Ovary (tissue), 9 donors: Measurements from ENCODE around the gene THY1. TPM values are rescaled to one million over a fixed set of nuclear protein-coding genes. Genes with fewer than 3 reads are reported as not detected.
A peak's percentile ranks its signal among the peaks of the same experiment; 100 is the strongest.
"Not testable (repeated sequence)": the region's sequence is repeated elsewhere in the genome, so short reads cannot be mapped to it uniquely, and the experiment has no call there.

Experiments used
- DNase-seq, 5 donors: peaks; one replicate each; pipeline ENCODE4 v3.0.0-alpha.2; 2019 to 2020
- H3K27ac ChIP-seq, 2 donors: fragments of 200-600 bp; one replicate each; pipeline versions ENCODE4 v1.5.1 to v1.8.0; 2019 to 2022
- H3K27me3 ChIP-seq: fragments of 200-600 bp; one replicate; pipeline ENCODE4 v1.8.0; 2022
- H3K36me3 ChIP-seq: fragments of 200-600 bp; sonication (generic); one replicate; pipeline ENCODE4 v1.5.1; 2019
- H3K4me1 ChIP-seq: one replicate; pipeline ENCODE4 v1.8.1; 2013; ENCODE audit warnings: mild to moderate bottlenecking, moderate library complexity; ENCODE audit not compliant: insufficient read depth
- H3K4me3 ChIP-seq: fragments of 200-600 bp; sonication (generic); one replicate; pipeline ENCODE4 v1.5.1; 2017
- H3K9me3 ChIP-seq, 2 donors: fragments of 200-600 bp in 1 of 2; sonication (generic) in 1 of 2; one replicate each; pipeline versions ENCODE4 v1.5.1 to v1.8.1; 2013 to 2019; ENCODE audit warnings: mild to moderate bottlenecking in 1 of 2, moderate library complexity in 1 of 2
- EP300 ChIP-seq: sonication (generic); formaldehyde crosslinking; IDR thresholded peaks from one replicate; pipeline ENCODE4 v1.6.1; 2017; ENCODE audit warnings: antibody characterized with exemption
- POLR2A ChIP-seq: fragments of 450-650 bp; IDR thresholded peaks from one replicate; pipeline ENCODE4 v1.6.1; 2017; ENCODE audit warnings: antibody characterized with exemption, mild to moderate bottlenecking, moderate library complexity
- WGBS, 3 donors: extraction: QIAGEN DNeasy Blood & Tissue Kit in 1 of 3; methylation state at CpG; one replicate each; pipeline versions ENCODE4 v1.1.5 to v1.1.7; 2013 to 2017; 5-methylcytosine and 5-hydroxymethylcytosine counted together
- intact Hi-C, 4 donors: fragments of 100-400 bp; cut with DNase I; formaldehyde crosslinking; loops; one replicate each; pipeline versions ENCODE4 v1.11.0 to v1.15.1; 2022 to 2023
- polyA plus RNA-seq, 2 donors: library from polyadenylated mRNA; stranded (reverse); fragments of 200-250 nt in 1 of 2; fragments of 350-450 nt in 1 of 2; fragmentation: Illumina TruSeq in 1 of 2; extraction: RNeasy Lipid Tissue Mini Kit (QIAGEN cat#74804) in 1 of 2; gene quantifications; one replicate each; pipeline ENCODE4 v1.2.3, GENCODE V29; 2013 to 2014
- total RNA-seq, 7 donors: library from RNA; depleted of rRNA in 2 of 7; stranded (reverse); fragments of >200 nt in 2 of 7; fragmentation: NEBNext Ultra II Directional in 3 of 7; extraction: Animal tissue kit (Norgen Biotek cat#: 25700) in 3 of 7; gene quantifications; one replicate each; pipeline versions ENCODE4 v1.1.0 to v1.2.4, GENCODE V29; 2016 to 2023
- TF ChIP-seq, protein P1 (sequence below), 3 donors: fragments of 450-650 bp in 2 of 3; fragments of 200-600 bp in 1 of 3; IDR thresholded peaks; one replicate each; pipeline versions ENCODE4 v1.5.1 to v1.8.0; 2016 to 2022; ENCODE audit warnings: antibody characterized with exemption in 3 of 3, mild to moderate bottlenecking in 1 of 3
- donor health status: DM: no; HTN: no; CAD: no; lungs with moderate emphysema.
- donor health status: DM: no; HTN: no; CAD: no.
- donor health status: Bipolar disorder and iron deficiency.
- donor health status: DM: yes; HTN: yes; CAD: no.
- donor health status: DM: no; HTN: no; CAD: no.
- donor health status: DM: yes; HTN: yes; CAD: no.

The THY1 gene
- total and polyA plus RNA-seq, 9 donors = 0.36 to 123 (median 15.0) TPM

DNA sequence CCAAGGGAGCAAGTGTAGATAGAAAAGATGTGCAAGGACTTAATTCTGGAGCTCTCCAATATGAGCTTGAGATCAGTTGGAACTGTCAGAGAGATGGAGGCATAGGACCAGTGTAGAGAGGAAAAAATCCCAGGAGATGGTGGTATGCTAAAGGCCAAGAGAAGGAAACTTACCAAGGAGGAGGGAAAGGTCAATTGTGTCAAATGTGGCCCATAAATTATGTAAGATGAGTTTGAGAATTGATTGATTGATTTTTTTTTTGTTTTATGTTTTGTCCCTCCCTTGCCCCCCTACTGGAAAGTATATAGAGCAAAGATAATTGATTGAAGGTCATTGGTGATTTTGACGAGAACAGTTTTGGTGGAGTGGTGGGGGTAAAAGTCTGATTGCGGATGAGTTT is 38.6 kb downstream of the THY1 start:
- no peaks in the 10 kb centered on the region for H3K27me3 ChIP-seq
- no peaks in the 10 kb centered on the region for H3K9me3 ChIP-seq
- no peak for DNase-seq
- H3K4me3 ChIP-seq = no peak overlapping the region
- TF ChIP-seq EP300 = no peak
- peaks cover 10% of the 10 kb centered on the region for H3K4me1 ChIP-seq
- no peaks in the 10 kb centered on the region for H3K36me3 ChIP-seq
- 68 to 81% (median 73%) methylated on average over 2 of the region's 2 CpGs for WGBS, 3 donors
- H3K27ac ChIP-seq = no peak overlapping the region
- intact Hi-C loops = no loop called here

DNA sequence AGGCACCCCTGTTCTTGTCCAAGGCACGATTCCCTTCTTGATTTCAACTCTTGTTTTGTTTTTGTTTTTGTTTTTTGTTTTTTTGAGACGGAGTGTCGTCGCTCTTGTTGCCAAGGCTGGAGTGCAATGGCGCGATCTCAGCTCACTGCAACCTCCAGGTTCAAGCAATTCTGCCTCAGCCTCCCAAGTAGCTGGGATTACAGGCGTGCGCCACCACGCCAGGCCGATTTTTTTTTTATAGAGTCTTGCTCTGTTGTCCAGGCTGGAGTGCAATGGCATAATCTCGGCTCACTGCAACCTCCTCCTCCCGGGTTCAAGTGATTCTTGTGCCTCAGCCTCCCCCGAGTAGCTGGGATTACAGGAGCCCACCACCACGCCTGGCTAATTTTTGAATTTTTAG is 40.5 kb downstream of the THY1 start:
- DNase-seq, H3K4me3 ChIP-seq, intact Hi-C loops, H3K36me3 ChIP-seq, H3K27me3 ChIP-seq, H3K9me3 ChIP-seq, H3K27ac ChIP-seq, H3K4me1 ChIP-seq: not testable (repeated sequence)
- 78 to 86% (median 79%) methylated on average over 14 of the region's 14 CpGs for WGBS, 3 donors

DNA sequence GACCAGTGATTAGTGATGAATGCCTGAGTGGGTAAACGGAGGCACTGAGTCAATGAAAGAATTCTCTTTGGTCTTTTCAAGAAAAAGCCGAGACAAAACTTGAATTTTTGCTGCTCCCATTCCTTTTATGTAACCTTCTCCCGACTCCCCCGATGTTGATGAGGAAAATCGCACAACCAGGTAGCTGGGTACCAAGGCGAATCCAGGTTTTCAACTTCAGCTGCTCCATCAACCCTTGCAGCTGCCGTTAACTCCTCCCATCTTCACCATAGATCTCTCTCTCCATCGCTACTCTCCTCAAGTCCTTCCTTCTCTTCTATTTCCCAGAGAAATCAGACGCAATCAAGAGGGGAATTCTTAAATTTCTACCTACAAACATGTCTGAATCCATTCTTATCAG is 40.9 kb downstream of the THY1 start:
- peak overlapping the region; percentile 38 for H3K4me3 ChIP-seq
- H3K36me3 ChIP-seq = no peaks in the 10 kb centered on the region
- TF ChIP-seq POLR2A (no peak), EP300 (no peak)
- TF ChIP-seq, protein P1, sequence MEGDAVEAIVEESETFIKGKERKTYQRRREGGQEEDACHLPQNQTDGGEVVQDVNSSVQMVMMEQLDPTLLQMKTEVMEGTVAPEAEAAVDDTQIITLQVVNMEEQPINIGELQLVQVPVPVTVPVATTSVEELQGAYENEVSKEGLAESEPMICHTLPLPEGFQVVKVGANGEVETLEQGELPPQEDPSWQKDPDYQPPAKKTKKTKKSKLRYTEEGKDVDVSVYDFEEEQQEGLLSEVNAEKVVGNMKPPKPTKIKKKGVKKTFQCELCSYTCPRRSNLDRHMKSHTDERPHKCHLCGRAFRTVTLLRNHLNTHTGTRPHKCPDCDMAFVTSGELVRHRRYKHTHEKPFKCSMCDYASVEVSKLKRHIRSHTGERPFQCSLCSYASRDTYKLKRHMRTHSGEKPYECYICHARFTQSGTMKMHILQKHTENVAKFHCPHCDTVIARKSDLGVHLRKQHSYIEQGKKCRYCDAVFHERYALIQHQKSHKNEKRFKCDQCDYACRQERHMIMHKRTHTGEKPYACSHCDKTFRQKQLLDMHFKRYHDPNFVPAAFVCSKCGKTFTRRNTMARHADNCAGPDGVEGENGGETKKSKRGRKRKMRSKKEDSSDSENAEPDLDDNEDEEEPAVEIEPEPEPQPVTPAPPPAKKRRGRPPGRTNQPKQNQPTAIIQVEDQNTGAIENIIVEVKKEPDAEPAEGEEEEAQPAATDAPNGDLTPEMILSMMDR (IDR thresholded peaks at IDR 0.05) = no peak
- 3 to 6% (median 6%) methylated on average over 9 of the region's 9 CpGs for WGBS, 3 donors
- no peak overlapping the region for H3K27ac ChIP-seq
- no peaks in the 10 kb centered on the region for H3K27me3 ChIP-seq
- intact Hi-C loops = no loop called here
- H3K9me3 ChIP-seq = no peaks in the 10 kb centered on the region
- H3K4me1 ChIP-seq = peaks cover 10% of the 10 kb centered on the region
- no peak for DNase-seq

DNA sequence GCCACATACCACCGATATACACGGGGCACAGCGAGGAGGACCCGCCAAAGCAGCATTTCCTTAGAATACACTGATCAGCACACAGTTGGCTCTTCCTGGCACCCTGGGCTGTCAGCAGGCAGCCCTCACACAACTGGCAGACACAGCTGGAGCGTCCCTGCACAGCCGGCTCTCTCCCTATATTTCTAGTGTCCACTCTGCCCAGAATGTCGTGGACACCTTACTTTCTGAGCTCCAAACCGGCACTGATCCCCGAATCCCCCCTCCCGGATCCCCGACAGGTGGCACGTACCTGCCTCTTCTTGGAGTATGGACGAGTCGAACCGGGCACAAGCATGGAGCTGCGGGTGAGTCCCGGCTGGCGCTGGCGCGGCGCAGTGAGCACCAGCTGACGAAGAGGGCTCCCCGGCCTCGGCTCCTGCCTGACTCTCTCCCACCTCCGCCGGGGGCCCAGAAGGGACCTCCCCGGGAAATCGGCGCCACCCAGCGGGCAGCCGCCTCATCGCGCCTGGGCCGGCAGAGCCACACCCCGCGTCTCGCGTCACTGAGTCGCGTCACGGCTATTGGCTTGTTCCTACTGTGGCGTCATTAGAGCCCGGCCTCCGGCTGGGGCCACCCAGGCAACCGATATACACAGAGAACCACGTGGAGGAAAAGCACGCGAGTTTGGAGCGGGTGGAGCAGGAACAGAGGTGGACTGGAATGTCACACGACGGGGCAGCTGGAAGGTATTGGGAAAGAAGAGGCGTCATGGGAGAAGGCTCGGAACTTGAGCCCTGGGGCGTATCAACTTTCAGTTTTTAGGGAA is 41.6 kb downstream of the THY1 start, which contains the start of gene USP2:
Gene USP2, minus strand, starts transcription at position 510 of the 808 bp plus-strand sequence. CDS start 8,210 bp downstream, outside the sequence.
- no peaks in the 10 kb centered on the region for H3K27me3 ChIP-seq
- H3K4me3 ChIP-seq = peak within 1 kb of the TSS; percentile 38
- intact Hi-C loops = no loop called here
- TF ChIP-seq, protein P1 (IDR thresholded peaks at IDR 0.05) = peak; percentile 92 to 98 (median 97)
- TF ChIP-seq EP300 (peak; percentile 77), POLR2A (peak; percentile 51)
- peak within 1 kb of the TSS in 1 of 2 donors; percentile 9 for H3K27ac ChIP-seq
- WGBS, 3 donors = 0 to 1% (median 0%) methylated on average over 37 to 54 of the region's 54 CpGs
- DNase-seq = peak; percentile 95 to 99 (median 97)
- H3K36me3 ChIP-seq = no peaks in the 10 kb centered on the region
- H3K4me1 ChIP-seq = peaks cover 10% of the 10 kb centered on the region
- H3K9me3 ChIP-seq = no peaks in the 10 kb centered on the region

DNA sequence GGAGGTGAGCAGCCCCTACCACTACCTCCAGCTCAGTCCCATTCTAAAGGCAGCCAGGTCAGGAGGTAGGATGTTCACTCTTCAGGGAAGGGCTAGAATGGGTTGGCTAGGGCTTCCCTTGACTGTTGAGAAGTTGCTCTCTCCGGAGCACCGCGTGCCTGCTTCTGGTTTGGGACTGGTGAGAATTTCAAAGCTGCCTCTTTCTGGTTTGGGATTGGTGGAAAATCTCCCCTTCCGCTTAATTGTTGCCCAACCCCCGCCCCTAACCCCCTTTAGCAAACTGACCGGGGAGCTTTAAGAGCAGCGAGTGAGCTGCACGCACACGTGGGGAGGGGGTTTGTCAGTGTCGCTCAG is 42.2 kb downstream of the THY1 start:
- DNase-seq = peak in 2 of 5 donors; percentile 45 to 46
- Histone ChIP-seq H3K27me3 (no peaks in the 10 kb centered on the region), H3K27ac (no peak overlapping the region), H3K4me3 (peak overlapping the region; percentile 38), H3K36me3 (no peaks in the 10 kb centered on the region), H3K9me3 (no peaks in the 10 kb centered on the region), H3K4me1 (peaks cover 10% of the 10 kb centered on the region)
- no peak for TF ChIP-seq POLR2A
- TF ChIP-seq, protein P1 (IDR thresholded peaks at IDR 0.05) = no peak
- no peak for TF ChIP-seq EP300
- WGBS, 3 donors = 2 to 13% (median 2%) methylated on average over 10 of the region's 10 CpGs
- intact Hi-C loops = no loop called here
